ENCODE measurements around the gene CCNY.
"Not testable (repeated sequence)": the region's sequence is repeated elsewhere in the genome, so short reads cannot be mapped to it uniquely, and the experiment has no call there.

The CCNY gene

DNA sequence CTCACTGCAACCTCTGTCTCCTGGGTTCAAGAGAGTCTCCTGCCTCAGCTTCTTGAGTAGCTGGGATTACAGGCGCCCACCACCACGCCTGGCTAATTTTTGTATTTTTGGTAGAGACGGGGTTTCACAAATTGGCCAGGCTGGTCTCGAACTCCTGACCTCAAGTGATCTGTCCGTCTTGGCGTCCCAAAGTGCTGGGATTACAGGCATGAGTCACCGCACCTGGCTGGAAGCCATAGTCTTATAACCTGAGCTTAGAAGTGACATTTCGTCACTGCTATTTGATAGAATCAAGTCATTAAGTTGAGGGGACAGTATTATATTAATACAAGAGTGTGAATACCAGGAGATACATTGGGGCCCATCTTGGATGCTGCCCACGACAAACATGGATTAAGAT, 17.9 kb downstream of the CCNY start:
- not testable (repeated sequence) for DNase-seq (ENCODE audit: low read depth in 2 of 2)

DNA sequence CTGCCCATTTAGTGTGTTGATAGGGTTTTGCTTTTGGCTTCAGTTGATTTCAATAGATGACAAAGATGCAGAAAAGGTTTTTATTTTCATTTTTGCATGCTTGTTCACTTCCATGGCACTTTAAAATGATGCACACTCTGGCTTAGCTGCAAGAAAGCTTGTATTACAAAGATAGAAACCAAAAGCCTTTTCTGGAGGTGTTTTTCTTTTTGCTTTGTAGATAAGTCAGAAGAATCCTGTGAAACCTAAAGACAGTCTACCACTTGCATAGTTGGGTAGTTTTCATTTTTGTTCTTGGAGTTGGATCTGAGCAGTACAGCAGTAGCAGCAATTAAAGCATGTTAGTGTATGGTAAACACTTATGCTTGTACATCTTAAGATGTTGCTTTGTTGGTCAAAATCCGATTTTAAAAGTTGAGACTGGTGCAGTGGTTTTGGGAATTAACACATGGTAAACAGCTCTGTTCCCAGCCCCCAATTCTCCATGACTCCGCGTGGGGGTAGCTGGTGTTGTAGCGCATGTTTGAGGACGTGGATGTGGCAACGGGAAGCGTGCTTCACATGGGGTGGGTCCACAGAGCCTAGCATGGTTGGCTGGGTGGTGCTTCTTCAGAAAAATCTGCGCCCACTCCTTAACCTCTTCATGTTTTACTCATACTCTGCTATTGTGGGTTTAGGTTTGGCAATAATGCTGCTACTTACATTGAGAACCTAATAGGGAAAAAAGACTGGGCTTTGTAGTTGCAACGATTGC, 19.8 kb downstream of the CCNY start:
- DNase-seq (ENCODE audit: low read depth in 2 of 2): no peak

DNA sequence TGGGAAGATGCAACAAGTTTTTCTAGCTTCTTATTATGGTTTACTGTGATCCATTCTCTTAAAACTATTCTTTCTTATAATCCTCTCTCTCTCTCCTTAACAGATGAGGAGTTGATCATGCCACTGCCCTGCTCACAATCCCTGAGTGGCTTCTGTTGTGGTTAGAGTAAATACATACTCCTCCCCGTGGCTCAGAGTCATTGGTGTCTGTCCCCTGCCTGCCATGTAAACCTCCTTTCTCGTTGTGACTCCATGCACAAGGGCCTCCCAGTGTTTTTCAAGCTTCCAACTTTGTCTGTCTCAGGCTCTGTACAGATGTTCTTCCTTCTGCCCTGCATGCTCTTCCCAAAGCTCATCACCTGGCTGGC, 20.4 kb downstream of the CCNY start:
- no peak for DNase-seq (ENCODE audit: low read depth in 2 of 2)

DNA sequence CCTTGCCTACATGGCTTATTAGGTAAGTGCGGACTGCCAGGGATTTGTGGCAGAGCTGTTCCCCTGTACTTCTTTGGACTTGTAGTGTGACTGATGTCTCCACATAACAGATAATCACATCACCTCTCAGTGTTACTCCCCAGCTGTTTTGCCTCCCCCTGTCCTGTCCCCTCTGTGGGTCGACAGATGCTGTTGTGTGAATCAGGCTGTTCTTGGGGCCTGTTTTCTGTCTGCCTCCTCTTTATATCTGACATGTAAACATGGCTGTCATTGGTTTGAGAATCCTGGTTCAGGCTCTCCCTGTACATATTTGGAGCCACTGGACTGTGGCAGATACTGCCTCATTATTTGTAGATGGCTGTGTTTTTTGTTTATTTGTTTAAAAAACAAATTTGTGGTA, 22.7 kb downstream of the CCNY start:
- DNase-seq (ENCODE audit: low read depth in 2 of 2): no peak

DNA sequence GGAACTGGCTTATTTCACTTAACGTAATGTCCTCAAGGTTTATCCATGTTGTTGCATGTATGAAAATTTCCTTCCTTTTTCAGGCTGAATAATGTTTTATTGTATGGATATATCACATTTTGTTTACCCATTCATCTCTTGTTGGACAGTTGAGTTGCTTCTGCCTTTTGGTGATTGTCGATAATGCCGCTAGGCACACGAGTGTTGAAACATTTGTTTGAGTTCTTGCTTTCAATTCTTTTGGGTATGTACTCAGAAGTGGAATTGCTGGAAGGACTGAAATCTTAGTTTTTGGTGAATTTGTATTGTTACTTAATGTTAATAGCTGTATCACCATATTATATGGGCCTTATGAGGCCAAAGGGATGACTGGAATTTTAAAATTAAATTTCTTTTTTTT, 23.6 kb downstream of the CCNY start:
- no peak for DNase-seq (ENCODE audit: low read depth in 2 of 2)

DNA sequence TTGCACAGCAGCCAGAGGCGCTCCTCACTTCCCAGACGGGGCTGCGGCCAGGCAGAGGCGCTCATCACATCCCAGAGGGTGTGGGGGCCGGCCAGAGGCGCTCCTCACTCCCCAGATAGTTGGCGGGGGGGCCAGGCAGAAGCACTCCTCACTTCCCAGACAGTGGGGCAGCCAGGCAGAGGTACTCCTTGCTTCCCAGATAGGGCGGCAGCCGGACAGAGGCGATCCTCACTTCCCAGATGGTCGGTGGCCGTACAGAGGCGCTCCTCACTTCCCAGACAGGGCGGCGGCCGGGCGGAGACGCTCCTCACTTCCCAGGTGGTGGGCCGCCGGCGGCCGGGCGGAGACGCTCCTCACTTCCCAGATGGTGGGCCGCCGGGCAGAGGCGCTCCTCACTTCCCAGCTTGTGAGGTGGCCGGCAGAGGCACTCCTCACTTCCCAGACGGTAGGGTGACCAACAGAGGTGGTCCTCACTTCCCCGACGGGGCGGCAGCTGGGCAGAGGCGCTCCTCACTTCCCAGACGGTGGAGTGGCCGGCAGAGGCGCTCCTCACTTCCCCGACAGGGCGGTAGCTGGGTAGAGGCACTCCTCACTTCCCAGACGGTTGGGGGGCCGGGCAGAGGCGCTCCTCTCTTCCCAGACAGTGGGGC, 26.5 kb downstream of the CCNY start:
- no peak for DNase-seq (ENCODE audit: low read depth in 2 of 2)

DNA sequence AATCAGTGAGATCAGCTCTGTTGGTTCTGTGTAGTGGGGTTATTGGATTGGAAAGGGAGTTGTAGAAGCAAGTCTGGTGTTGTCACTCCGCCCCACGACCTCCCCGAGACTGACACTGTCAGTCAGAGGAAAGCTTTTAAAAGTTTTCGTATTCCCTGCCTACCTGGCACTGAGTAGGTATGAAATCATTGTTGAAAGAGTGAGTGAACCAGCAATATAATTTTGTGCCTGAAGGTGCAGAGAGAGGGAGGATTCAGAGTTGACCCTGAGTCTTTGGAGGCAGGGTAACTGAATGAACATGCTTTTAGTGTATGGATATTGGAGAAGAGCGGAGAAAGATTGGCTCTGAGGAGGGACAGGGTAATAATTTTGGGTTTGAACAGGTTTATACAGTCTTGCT, 27.3 kb downstream of the CCNY start:
- no peak for DNase-seq (ENCODE audit: low read depth in 2 of 2)

DNA sequence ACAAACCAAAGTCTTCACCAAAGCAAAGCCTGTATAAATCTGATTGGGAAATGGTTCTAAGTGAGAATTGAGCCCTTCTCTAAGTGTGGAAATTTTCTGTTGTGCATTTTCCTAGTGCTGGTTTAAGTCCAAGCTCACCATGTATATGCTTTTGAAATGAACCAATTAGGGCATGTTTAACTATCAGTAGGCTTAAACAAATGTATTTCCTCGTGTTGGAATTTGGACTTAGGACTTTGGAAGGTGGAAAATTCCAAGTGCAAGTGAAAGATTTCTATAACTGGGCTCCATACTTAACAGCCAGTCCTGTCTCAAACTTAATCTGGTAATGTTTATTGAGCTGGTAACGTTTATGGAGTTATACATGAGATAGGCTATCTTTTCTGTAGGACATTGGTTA, 28.5 kb downstream of the CCNY start:
- no peak for DNase-seq (ENCODE audit: low read depth in 2 of 2)

DNA sequence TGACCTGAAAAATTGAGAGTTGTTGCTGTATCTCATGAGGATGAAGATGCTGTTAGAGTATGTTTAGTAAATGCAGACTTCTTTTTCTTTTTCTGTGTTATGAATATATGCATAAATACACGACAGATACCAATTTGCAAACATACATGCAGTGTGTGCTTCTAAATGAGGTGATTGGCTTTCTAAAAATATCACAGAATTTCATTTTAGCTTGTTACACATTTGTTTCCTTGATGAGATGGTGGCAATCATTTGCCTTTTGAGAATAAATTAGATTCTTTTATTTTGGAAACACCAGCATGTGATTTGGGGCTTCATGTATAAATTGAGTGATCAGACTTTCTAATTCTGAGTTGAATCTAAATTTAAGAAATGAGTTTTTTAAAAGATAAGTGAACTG, 29.7 kb downstream of the CCNY start:
- DNase-seq (ENCODE audit: low read depth in 2 of 2): no peak

DNA sequence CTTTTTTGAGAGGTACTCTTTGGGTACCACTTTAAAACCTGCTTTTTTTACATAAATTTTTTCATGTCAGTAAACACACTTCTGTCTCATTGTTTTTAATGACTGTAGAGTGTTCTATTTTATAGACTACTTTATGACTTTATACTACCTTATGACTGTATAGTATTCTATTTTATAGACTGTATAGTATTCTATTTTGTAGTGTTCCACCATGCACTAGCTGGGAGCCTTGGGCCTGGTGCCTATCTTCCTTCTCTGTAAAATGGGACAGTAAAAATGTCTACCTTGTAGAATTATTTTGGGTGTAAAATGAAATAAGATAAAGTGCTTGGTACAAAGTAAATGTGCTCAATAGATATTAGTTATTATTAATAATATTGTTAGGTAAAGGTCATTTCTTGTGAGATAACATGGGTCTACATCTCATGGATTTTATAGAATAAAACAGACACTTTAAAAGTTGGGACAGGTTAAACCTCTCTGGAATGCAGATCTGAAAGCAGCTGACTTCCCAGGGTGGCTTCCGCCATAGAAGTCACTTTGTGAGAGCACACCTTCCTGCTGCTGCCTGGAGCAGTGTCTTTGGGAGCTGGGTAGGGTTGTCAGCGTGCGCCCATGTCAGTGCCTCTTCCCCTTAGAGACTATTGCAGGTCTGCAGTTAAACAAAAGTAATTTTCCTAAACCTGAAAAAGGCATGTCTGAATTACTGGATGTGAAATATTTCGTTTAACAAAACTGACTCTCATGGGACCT, 31.0 kb downstream of the CCNY start:
- DNase-seq (ENCODE audit: low read depth in 2 of 2): no peak

DNA sequence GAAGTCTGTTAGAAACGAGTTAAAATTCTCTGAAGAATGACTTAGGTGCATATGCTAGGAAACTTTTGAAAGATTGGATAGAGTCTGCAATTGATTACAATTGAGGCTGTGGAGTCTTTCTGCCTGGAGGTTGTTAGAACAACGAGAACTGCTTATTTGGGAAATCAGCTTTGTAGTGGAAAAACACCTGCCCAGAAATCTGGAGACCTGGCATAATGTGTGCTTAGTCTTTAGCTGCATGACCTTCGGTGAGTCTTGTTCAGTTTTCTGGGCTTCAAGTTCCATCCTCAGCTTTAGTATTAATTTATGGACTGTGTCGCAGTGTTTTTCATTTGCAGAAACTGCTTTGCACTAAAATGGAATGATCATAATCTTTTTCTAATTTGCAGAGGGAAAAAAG, 31.7 kb downstream of the CCNY start:
- no peak for DNase-seq (ENCODE audit: low read depth in 2 of 2)

DNA sequence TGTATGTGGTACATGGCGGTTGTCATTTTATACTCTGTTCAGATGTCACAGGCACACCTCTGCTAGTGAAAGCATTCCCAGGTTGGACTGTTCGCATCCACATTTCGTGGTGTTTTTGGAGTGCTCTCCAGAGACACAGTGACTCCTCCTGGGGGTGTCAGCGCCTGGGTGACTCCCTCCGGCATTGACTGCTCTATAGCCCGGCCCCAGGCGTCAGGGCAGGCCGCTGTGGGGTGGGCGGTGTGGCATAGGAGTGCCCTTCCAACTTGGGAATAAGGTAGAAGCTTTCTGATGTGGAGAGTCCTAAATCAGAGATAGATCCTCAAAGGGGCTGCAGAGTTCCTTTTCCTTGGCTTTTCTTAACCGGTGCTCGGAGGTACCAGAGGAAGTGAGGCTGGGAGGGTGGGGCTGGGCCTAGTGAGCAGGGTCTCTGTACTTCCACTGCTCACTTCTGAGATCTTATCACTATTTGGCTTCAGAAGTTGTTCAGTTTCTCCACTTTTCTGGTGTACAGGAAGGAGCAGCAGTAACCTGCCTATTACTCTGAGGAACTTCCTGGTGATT, 32.3 kb downstream of the CCNY start:
- no peak for DNase-seq (ENCODE audit: low read depth in 2 of 2)

DNA sequence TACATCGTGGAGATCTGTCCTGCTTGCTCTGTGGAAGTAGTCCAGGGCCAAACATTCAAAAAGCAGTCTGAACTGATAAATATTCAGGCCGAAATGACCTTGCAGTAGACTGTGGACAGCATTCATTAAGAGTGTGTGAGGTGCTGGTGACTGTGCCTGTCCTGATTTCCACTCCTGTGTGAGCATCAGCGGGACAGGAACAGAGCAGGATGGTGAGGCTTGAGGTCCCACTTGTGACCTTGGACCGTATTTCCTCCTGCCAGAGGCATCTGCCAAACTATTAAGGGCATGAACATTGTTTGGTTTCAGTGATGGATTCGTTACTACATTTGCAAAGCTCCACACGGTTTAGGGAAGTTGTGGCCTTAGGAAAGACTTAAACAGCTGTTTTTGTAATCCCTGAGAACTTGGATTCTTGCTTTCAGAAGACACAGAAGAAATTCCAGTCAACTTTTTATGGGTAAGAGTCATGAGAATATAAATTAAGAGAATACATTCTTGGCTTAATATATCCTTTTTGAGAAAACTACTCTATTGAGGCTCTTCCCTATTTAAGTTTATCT, 32.8 kb downstream of the CCNY start:
- DNase-seq (ENCODE audit: low read depth in 2 of 2): no peak

DNA sequence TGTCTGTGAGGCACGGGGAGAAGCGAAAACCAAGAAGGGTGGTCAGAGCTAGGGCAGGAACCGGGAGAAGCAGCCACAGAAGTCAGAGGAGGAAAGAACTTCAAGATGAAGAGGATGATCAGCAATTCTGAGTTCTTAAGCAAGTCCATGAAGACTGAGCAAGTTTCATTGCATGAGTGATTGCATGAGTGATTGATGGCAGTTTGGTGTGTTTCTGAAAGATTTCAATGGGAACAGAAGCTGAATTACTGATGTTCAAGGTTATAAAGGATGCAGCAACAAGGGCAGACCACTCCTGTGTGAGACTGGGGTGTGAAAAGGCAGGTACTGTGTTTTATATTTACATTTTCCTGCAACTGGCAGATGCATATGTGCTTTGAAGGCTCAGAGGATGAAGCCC, 35.4 kb downstream of the CCNY start:
- DNase-seq (ENCODE audit: low read depth in 2 of 2): no peak

DNA sequence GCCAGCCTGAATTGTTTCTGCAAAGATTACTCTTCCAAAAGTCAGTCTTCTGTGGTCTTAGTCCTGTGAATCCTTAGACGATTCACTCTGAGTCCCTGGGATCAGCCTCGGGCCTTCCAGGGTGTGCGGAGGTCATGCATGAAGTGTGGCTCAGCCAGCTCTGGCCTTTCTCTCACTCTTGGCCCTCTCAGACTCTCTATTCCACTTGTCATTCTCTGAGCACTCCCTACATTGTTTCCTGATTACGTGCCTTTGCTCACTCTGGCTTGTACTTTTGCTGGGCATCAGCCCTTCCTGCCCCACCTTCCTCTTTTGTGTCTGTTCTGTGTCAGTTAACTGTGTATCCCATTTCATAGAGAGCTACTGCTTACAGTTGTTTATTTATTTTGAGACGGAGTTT, 36.0 kb downstream of the CCNY start:
- no peak for DNase-seq (ENCODE audit: low read depth in 2 of 2)

DNA sequence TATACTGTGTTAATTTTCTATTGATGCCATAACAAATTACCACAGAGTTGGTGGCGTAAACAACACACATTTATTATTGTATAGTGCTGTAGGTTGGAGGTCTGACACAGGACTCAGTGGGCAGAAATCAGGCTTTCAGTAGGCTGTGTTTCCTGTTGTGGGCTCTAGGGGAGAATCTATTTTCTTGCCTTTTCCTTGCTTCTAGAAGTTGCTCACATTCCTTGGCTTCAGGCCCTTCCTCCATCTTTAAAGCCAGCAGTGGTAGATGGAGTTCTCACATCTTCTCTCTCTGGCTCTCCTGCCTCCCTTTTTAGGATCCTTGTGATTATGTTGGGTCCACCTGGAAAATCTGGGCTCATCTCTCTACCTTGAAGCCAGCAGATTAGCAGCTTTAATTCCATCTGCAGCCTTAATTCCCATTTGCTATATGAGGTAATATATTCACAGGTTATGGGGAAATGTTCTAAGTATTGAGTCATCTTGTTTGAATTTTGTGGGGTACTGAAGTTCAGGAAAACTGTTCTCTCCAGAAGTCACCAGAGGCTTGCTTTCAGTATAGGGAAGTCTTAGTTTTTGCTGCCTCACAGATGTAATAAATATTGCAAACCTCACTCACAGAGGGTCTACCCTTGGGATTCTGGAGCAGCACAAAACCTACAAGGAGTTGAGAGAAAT, 38.9 kb downstream of the CCNY start:
- no peak for DNase-seq (ENCODE audit: low read depth in 2 of 2)

DNA sequence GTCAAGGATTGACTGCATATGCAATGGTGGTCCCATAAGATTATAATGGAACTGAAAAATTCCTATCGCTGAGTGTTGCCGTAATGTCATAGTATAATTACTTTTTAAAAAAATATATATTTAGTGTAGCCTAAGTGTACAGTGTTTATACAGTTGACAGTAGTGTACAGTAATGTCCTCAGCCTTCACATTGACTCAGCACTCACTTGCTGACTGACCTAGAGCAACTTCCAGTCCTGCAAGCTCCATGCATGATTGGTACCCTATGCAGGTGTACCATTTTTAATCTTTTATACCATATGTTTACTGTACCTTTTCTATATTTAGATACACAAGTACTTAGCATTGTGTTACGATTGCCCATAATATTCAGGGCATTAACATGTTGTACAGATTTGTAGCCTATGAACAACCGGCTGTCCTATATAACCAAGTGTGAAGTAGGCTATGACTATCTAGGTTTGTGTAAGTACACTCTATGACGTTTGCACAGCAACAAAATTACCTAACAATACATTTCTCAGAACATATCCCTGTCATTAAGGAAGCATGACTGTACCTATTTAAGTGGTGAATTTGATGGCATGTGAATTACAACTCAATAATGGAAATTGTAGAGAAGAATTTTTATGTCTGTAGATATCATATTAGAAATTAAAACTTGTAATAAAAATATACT, 40.9 kb downstream of the CCNY start:
- DNase-seq (ENCODE audit: low read depth in 2 of 2): no peak

DNA sequence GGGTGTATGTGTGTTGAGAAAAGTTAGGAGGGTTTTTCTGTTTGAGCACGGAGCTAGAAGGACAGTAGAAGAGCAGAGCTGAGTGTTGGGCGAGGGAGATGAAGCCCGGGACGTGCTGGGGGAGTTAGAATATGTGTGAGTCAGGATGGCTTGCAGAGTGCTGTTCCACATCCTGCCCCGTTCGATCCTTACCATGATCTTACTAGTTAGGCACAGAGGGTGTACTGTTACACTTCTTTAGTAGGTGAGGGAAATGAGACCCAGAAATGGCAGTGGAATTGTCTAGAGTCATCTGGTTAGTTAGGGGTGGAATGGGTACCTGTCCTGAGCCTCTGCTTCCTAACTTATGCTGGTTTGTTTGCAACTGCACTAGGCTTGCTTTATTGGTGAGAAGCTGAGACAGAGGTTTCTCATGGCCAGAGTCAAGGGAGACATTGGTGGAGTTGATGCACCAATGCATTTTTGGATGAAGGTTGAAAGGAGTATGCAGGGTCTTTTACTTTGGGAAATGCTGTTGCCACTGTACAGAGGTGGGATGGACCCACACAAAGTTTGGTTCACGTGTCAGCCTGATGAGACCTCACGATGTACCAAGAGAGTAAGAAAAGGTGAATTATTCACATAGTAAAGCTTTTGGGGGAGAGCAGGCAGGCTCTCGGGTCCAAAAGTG, 42.4 kb downstream of the CCNY start:
- DNase-seq (ENCODE audit: low read depth in 2 of 2): no peak

DNA sequence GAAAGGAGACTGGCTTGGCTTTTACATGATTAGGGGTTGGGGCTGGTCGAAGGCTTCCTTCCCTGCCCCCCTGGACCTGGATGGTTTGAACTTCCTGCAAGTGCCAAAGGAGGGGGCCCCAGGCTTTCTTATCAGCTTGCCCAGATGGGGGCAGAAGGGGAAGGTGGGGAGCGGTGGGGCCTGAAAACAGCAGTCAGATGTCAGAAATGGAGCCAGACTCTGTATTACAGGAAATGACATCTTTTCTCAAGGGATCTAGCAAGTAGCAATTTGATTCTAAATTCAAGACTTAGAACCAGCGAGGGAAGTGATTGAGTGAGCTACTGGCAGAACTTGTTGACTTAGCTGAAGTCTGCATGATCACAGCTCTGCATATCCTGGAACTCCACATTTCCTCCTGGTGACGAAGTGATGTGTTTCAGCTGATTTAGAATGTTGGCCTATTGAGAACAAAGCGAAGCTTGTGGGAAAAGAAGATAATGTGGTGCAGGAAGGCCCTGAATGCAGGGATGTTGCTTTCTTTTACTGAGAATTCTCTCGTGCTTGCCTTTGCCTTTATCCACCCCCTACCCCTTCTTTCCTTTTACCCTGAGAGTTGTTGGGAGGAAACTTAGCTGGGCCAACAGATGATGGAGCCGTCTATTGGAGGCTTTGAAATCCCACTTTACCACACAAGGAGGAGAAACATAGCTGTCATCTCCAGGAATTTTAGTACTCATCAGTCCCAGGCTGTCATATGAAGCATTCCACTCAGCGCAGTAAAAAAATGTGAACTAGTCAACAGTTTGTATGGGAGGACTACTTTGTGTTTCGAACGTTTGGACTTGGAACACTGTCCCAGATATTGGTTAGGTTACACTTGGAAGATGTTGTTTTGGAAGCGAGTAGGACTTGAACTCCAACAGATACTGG, 43.2 kb downstream of the CCNY start:
- no peak for DNase-seq (ENCODE audit: low read depth in 2 of 2)

DNA sequence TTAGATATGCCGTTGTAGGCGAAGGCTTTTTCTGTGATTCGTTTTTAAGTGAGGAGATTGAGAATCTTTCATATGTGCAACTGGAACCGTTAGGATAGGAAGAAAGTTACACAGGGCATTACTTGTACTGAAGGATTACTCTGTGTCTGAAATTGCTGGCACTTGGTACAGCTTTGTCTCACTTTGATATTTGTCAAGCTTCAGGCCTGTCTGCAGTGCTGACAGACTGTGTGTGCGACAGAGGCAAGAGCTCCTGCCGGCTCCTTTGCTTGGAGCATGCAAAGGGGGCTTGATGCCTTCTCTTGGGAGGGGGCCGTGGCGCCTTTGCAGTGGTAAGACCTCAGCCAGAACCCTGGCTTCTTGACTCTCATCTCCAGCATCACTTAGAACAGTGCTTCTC, 45.8 kb downstream of the CCNY start:
- DNase-seq (ENCODE audit: low read depth in 2 of 2): no peak

Measured in activated CD4-positive, alpha-beta T cell treated with anti-CD3 and anti-CD28 coated beads for 24 hours (primary cell).